Liver (tissue), 9 donors: ENCODE results near the gene EFNB1. TPM values are rescaled to one million over a fixed set of nuclear protein-coding genes. Genes with fewer than 3 reads are reported as not detected.

Experiments
- DNase-seq: peaks from one replicate; pipeline ENCODE4 v3.0.0-alpha.2; 2017; ENCODE audit warnings: low spot score
- H3K27ac ChIP-seq, 2 donors: one replicate each; pipeline ENCODE4 v1.7.0; 2013; ENCODE audit warnings: inconsistent platforms in 2 of 2, low read length in 2 of 2, control low read depth in 1 of 2, low read depth in 1 of 2, mild to moderate bottlenecking in 1 of 2
- H3K27me3 ChIP-seq, 4 donors: one replicate each; pipeline versions ENCODE4 v1.6.1 to v1.7.0; 2013; ENCODE audit warnings: low read length in 3 of 4, inconsistent platforms in 1 of 4, mild to moderate bottlenecking in 1 of 4, moderate library complexity in 1 of 4; ENCODE audit not compliant: control insufficient read depth in 4 of 4, insufficient read depth in 4 of 4
- H3K36me3 ChIP-seq, 4 donors: one replicate each; pipeline versions ENCODE4 v1.6.1 to v1.7.0; 2013; ENCODE audit warnings: low read length in 3 of 4, mild to moderate bottlenecking in 3 of 4, low read depth in 1 of 4, moderate library complexity in 1 of 4; ENCODE audit not compliant: control insufficient read depth in 4 of 4, insufficient read depth in 3 of 4
- H3K4me1 ChIP-seq, 4 donors: one replicate each; pipeline versions ENCODE4 v1.6.1 to v1.7.0; 2013; ENCODE audit warnings: low read length in 3 of 4, mild to moderate bottlenecking in 3 of 4, moderate library complexity in 1 of 4; ENCODE audit not compliant: control insufficient read depth in 4 of 4, insufficient read depth in 4 of 4
- H3K4me3 ChIP-seq, 3 donors: one replicate each; pipeline versions ENCODE4 v1.6.1 to v1.7.0; 2013; ENCODE audit warnings: low read length in 3 of 3, control low read depth in 1 of 3, low read depth in 1 of 3, mild to moderate bottlenecking in 1 of 3
- H3K9ac ChIP-seq, 2 donors: one replicate each; pipeline ENCODE4 v1.7.0; 2013; ENCODE audit warnings: low read length in 2 of 2, mild to moderate bottlenecking in 2 of 2, moderate library complexity in 2 of 2, control low read depth in 1 of 2, low read depth in 1 of 2
- H3K9me3 ChIP-seq, 4 donors: one replicate each; pipeline versions ENCODE4 v1.6.1 to v1.7.0; 2013; ENCODE audit warnings: low read length in 3 of 4; ENCODE audit not compliant: control insufficient read depth in 4 of 4
- ATF3 ChIP-seq: IDR thresholded peaks from 2 replicates; pipeline ENCODE4 v1.6.1; 2016; ENCODE audit warnings: antibody characterized with exemption
- CTCF ChIP-seq: fragments of 150-350 bp; IDR thresholded peaks from 2 replicates; pipeline ENCODE4 v1.5.1; 2017; ENCODE audit warnings: improper control_type of control experiment, low read depth, low read length; ENCODE audit not compliant: missing input control
- EGR1 ChIP-seq, 2 donors: IDR thresholded peaks; 2 replicates each; pipeline ENCODE4 v1.6.1; 2016 to 2018; ENCODE audit warnings: antibody characterized with exemption in 2 of 2, low read depth in 2 of 2
- FOXA1 ChIP-seq: IDR thresholded peaks from 2 replicates; pipeline ENCODE4 v1.6.1; 2016; ENCODE audit warnings: antibody characterized with exemption
- FOXA2 ChIP-seq: IDR thresholded peaks from 2 replicates; pipeline ENCODE4 v1.6.1; 2016; ENCODE audit warnings: antibody characterized with exemption
- GABPA ChIP-seq, 2 donors: IDR thresholded peaks in 1 of 2; conservative IDR thresholded peaks in 1 of 2; 2 replicates each; pipeline ENCODE4 v1.6.1; 2016; ENCODE audit warnings: antibody characterized with exemption in 2 of 2, mild to moderate bottlenecking in 1 of 2, moderate library complexity in 1 of 2
- HNF4A ChIP-seq, 2 donors: conservative IDR thresholded peaks; 2 replicates each; pipeline ENCODE4 v1.6.1; 2016; ENCODE audit warnings: antibody characterized with exemption in 2 of 2, mild to moderate bottlenecking in 2 of 2
- HNF4G ChIP-seq: IDR thresholded peaks from 2 replicates; pipeline ENCODE4 v1.6.1; 2016; ENCODE audit warnings: antibody characterized with exemption
- JUND ChIP-seq, 2 donors: IDR thresholded peaks; 2 replicates each; pipeline ENCODE4 v1.6.1; 2016; ENCODE audit warnings: antibody characterized with exemption in 2 of 2
- MAX ChIP-seq: IDR thresholded peaks from 2 replicates; pipeline ENCODE4 v1.6.1; 2016; ENCODE audit warnings: antibody characterized with exemption
- NR2F2 ChIP-seq: IDR thresholded peaks from 2 replicates; pipeline ENCODE4 v1.6.1; 2016; ENCODE audit warnings: antibody characterized with exemption
- RAD21 ChIP-seq, 2 donors: IDR thresholded peaks; 2 replicates each; pipeline ENCODE4 v1.6.1; 2016; ENCODE audit warnings: antibody characterized with exemption in 2 of 2, mild to moderate bottlenecking in 2 of 2
- REST ChIP-seq: IDR thresholded peaks from 2 replicates; pipeline ENCODE4 v1.6.1; 2016; ENCODE audit warnings: antibody characterized with exemption, mild to moderate bottlenecking
- RXRA ChIP-seq, 2 donors: IDR thresholded peaks; 2 replicates each; pipeline ENCODE4 v1.6.1; 2017 to 2018; ENCODE audit warnings: antibody characterized with exemption in 2 of 2, mild to moderate bottlenecking in 1 of 2
- SP1 ChIP-seq: IDR thresholded peaks from 2 replicates; pipeline ENCODE4 v1.6.1; 2018; ENCODE audit warnings: antibody characterized with exemption, mild to moderate bottlenecking
- TAF1 ChIP-seq: conservative IDR thresholded peaks from 2 replicates; pipeline ENCODE4 v1.6.1; 2016; ENCODE audit warnings: antibody characterized with exemption, mild to moderate bottlenecking
- YY1 ChIP-seq: IDR thresholded peaks from 2 replicates; pipeline ENCODE4 v1.6.1; 2016; ENCODE audit warnings: antibody characterized with exemption, mild to moderate bottlenecking
- ZBTB33 ChIP-seq: IDR thresholded peaks from 2 replicates; pipeline ENCODE4 v1.6.1; 2016; ENCODE audit warnings: antibody characterized with exemption
- WGBS: extraction: QIAGEN DNeasy Blood & Tissue Kit; methylation state at CpG from one replicate; pipeline ENCODE4 v1.1.7; 2013; 5-methylcytosine and 5-hydroxymethylcytosine counted together
- polyA plus RNA-seq, 2 donors: library from polyadenylated mRNA; stranded (reverse) in 1 of 2; unstranded in 1 of 2; fragments of 200-250 nt in 1 of 2; fragments of >200 nt in 1 of 2; fragmentation: Nextera tagmentation in 1 of 2; extraction: Ambion mirVana in 1 of 2; gene quantifications; one replicate each; pipeline versions ENCODE4 v1.2.1 to v1.2.3, GENCODE V29; 2013 to 2015
- total RNA-seq, 2 donors: library from RNA; depleted of rRNA; stranded (reverse); fragments of >200 nt; gene quantifications; one replicate each; pipeline ENCODE4 v1.2.3, GENCODE V29; 2014
- donor health status: healthy.
- donor health status: healthy.
- donor health status: healthy.
- donor health status: healthy.
- donor health status: healthy.

The EFNB1 gene
- total and polyA plus RNA-seq, 4 donors: 3.6 to 8.9 (median 8.1) TPM

GRCh38 chrX:68889249-68889648 lies 60.4 kb downstream of the EFNB1 start:
- 80% methylated on average over 4 of the region's 4 CpGs for WGBS
- H3K36me3 ChIP-seq: no peaks in the 10 kb centered on the region
- DNase-seq: no peak

More at GRCh38 chrX:68889249-68889648, 60.4 kb downstream of the EFNB1 start:
- Histone ChIP-seq H3K9me3 (peaks cover 0 to 2% (median 0%) of the 10 kb centered on the region in 4 donors), H3K4me3 (no peak overlapping the region), H3K27ac (no peak overlapping the region), H3K4me1 (peaks cover 0 to 5% (median 0%) of the 10 kb centered on the region in 4 donors), H3K27me3 (peaks cover 0 to 5% (median 0%) of the 10 kb centered on the region in 4 donors), H3K9ac (no peak overlapping the region)
- TF ChIP-seq TAF1 (no peak), GABPA (IDR thresholded peaks at IDR 0.05 in 1 of 2, conservative IDR thresholded peaks at IDR 0.05 in 1 of 2) (no peak), ATF3 (no peak), JUND (IDR thresholded peaks at IDR 0.05) (no peak), YY1 (no peak), RXRA (IDR thresholded peaks at IDR 0.05) (no peak), RAD21 (IDR thresholded peaks at IDR 0.05) (no peak), FOXA2 (no peak), FOXA1 (no peak), MAX (no peak), CTCF (no peak), EGR1 (IDR thresholded peaks at IDR 0.05; ENCODE audit: low read depth in 2 of 2) (no peak), ZBTB33 (no peak), SP1 (no peak), HNF4A (conservative IDR thresholded peaks at IDR 0.05) (no peak), REST (no peak), HNF4G (no peak), NR2F2 (no peak)

Other genes starting within 250 kb of the EFNB1 start
- 10 to 100 TPM in 1 of 2 donors, 1 to 10 TPM in 1; 9.8 to 10.7 TPM for gene STARD8, start 181.4 kb upstream of the EFNB1 start, total RNA-seq
- gene STARD8, start 181.4 kb upstream of the EFNB1 start, polyA plus RNA-seq: 1 to 10 TPM; 1.8 to 6.9 TPM